Panc1 (cell line): Measurements from ENCODE around the gene PSMB7. TPM values are rescaled to one million over a fixed set of nuclear protein-coding genes. Genes with fewer than 3 reads are reported as not detected.

Source experiments
- ATAC-seq: fragments of 200-7000 bp; cut with Tn5 transposase; 2 replicates; pipeline ENCODE4 v1.9.1; 2020; ENCODE audit warnings: mild to moderate bottlenecking, moderate library complexity
- BruUV-seq: library from RNA; stranded (reverse); fragments of 400-500 nt; replicated peaks from 2 replicates; lab custom pipeline; 2021; lab: Mats Ljungman, UMichigan
- CTCF ChIA-PET: fragments of 300-600 bp; sonication (Branson Sonifier 250); formaldehyde crosslinking; loops from one replicate; lab custom pipeline; 2022; ENCODE audit warnings: antibody characterized with exemption; lab: Charles Lee
- POLR2A ChIA-PET: fragments of 300-600 bp; sonication (Branson Sonifier 250); formaldehyde crosslinking; loops from one replicate; lab custom pipeline; 2022; ENCODE audit warnings: antibody characterized with exemption; lab: Charles Lee
- DNase-seq: peaks from one replicate; pipeline ENCODE4 v3.0.0-alpha.2; 2010; ENCODE audit warnings: low read depth, low spot score
- H3K27ac ChIP-seq: 2 replicates; pipeline ENCODE4 v1.5.1; 2011; ENCODE audit warnings: mild to moderate bottlenecking, low read length, inconsistent platforms
- H3K27me3 ChIP-seq: fragments of 200-500 bp; sonication (Bioruptor generic); 2 replicates; pipeline ENCODE4 v1.6.0; 2014; ENCODE audit warnings: low read length, inconsistent platforms; ENCODE audit not compliant: control insufficient read depth, insufficient read depth
- H3K36me3 ChIP-seq: fragments of 200-500 bp; sonication (Bioruptor generic); 2 replicates; pipeline ENCODE4 v1.5.1; 2014; ENCODE audit warnings: inconsistent platforms, mild to moderate bottlenecking, low read length, moderate library complexity; ENCODE audit not compliant: control insufficient read depth, insufficient read depth
- H3K4me1 ChIP-seq: 2 replicates; pipeline ENCODE4 v1.5.1; 2011; ENCODE audit warnings: inconsistent platforms, mild to moderate bottlenecking, low read length, moderate library complexity; ENCODE audit not compliant: control insufficient read depth, insufficient read depth
- H3K4me3 ChIP-seq, 2 experiments: 2 replicates each; pipeline ENCODE4 v1.5.1; 2011 to 2012; ENCODE audit warnings: low read depth in 2 of 2, low read length in 2 of 2, mild to moderate bottlenecking in 2 of 2, inconsistent platforms in 1 of 2, moderate library complexity in 1 of 2
- H3K9me3 ChIP-seq: fragments of 200-500 bp; sonication (Bioruptor generic); 2 replicates; pipeline ENCODE4 v1.5.1; 2014; ENCODE audit warnings: low read depth, mild to moderate bottlenecking, inconsistent platforms, low read length, moderate library complexity; ENCODE audit not compliant: control insufficient read depth, insufficient read depth
- POLR2AphosphoS5 ChIP-seq: IDR thresholded peaks from 2 replicates; pipeline ENCODE4 v1.6.1; 2012; ENCODE audit warnings: mild to moderate bottlenecking, low read depth, low read length, moderate library complexity
- SIN3A ChIP-seq: IDR thresholded peaks from 2 replicates; pipeline ENCODE4 v1.6.1; 2012; ENCODE audit warnings: low read depth, mild to moderate bottlenecking, low read length, moderate library complexity, borderline replicate concordance; ENCODE audit not compliant: insufficient read depth
- TCF7L2 ChIP-seq: IDR thresholded peaks from 2 replicates; pipeline ENCODE4 v1.6.1; 2011; ENCODE audit warnings: mild to moderate bottlenecking, low read depth, low read length, inconsistent platforms
- in situ Hi-C: cut with HindIII; loops from 2 replicates; pipeline ENCODE4 v1.10.0; 2016; ENCODE audit warnings: low sequenced_read_pairs, low pct_unique_long_range_greater_than_20kb
- intact Hi-C: fragments of 100-400 bp; cut with micrococcal nuclease; formaldehyde crosslinking; loops from one replicate; pipeline ENCODE4 v1.10.0; 2022; ENCODE audit not compliant: unreplicated experiment
- total RNA-seq: library from RNA; stranded (reverse); gene quantifications from one replicate; pipeline ENCODE4 v1.2.1, GENCODE V29; 2021; ENCODE audit not compliant: unreplicated experiment
- TF ChIP-seq, protein P1 (sequence below), 2 experiments: IDR thresholded peaks; 2 replicates each; pipeline ENCODE4 v1.6.1; 2011 to 2012; ENCODE audit warnings: low read depth in 2 of 2, control low read depth in 1 of 2, low read length in 1 of 2, mild to moderate bottlenecking in 1 of 2, moderate library complexity in 1 of 2; ENCODE audit not compliant: insufficient read depth in 1 of 2
- TF ChIP-seq, protein P2 (sequence below): fragments of 450-650 bp; IDR thresholded peaks from 2 replicates; pipeline ENCODE4 v1.5.1; 2017; ENCODE audit warnings: mild to moderate bottlenecking

Gene PSMB7
- total RNA-seq, 1 experiment from 2014 or later: 167 TPM

DNA sequence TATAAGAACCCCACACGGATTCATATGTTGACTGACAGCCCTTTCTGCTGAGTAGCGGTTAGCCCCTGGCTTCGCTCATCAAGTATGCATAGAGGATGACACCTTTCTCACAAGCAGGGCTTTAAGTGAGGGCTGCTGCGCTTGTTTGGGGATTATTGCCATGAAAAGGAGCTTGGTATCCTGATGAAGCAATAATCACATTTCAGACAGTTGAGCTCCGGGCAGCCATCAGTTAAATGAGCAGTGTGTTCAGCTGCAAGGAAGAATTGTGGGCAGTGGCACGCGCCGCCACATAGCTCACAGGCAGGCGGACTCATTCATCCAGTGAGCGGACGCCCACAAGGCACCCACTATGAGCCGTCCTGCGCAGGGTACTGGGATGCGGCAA, 79.9 kb downstream of the PSMB7 start:
- ATAC-seq (no peak), DNase-seq (no peak)
- H3K27ac ChIP-seq: no peak overlapping the region
- 0 out of 2 replicates have a peak, but pooled peaks cover 2% of the 10 kb centered on the region for H3K36me3 ChIP-seq
- no peaks in the 10 kb centered on the region for H3K9me3 ChIP-seq
- in situ Hi-C loops: no loop called here
- intact Hi-C loops: no loop called here
- no peaks in the 10 kb centered on the region for H3K27me3 ChIP-seq
- ChIA-PET POLR2A (no interaction called here), CTCF (no interaction called here)
- no peak overlapping the region for H3K4me3 ChIP-seq
- TF ChIP-seq POLR2AphosphoS5: no peak
- TF ChIP-seq TCF7L2: no peak
- TF ChIP-seq, protein P1, sequence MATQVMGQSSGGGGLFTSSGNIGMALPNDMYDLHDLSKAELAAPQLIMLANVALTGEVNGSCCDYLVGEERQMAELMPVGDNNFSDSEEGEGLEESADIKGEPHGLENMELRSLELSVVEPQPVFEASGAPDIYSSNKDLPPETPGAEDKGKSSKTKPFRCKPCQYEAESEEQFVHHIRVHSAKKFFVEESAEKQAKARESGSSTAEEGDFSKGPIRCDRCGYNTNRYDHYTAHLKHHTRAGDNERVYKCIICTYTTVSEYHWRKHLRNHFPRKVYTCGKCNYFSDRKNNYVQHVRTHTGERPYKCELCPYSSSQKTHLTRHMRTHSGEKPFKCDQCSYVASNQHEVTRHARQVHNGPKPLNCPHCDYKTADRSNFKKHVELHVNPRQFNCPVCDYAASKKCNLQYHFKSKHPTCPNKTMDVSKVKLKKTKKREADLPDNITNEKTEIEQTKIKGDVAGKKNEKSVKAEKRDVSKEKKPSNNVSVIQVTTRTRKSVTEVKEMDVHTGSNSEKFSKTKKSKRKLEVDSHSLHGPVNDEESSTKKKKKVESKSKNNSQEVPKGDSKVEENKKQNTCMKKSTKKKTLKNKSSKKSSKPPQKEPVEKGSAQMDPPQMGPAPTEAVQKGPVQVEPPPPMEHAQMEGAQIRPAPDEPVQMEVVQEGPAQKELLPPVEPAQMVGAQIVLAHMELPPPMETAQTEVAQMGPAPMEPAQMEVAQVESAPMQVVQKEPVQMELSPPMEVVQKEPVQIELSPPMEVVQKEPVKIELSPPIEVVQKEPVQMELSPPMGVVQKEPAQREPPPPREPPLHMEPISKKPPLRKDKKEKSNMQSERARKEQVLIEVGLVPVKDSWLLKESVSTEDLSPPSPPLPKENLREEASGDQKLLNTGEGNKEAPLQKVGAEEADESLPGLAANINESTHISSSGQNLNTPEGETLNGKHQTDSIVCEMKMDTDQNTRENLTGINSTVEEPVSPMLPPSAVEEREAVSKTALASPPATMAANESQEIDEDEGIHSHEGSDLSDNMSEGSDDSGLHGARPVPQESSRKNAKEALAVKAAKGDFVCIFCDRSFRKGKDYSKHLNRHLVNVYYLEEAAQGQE (IDR thresholded peaks at IDR 0.05; ENCODE audit: insufficient read depth in 1 of 2, low read depth in 2 of 2, low read length in 1 of 2): no peak
- TF ChIP-seq, protein P2, sequence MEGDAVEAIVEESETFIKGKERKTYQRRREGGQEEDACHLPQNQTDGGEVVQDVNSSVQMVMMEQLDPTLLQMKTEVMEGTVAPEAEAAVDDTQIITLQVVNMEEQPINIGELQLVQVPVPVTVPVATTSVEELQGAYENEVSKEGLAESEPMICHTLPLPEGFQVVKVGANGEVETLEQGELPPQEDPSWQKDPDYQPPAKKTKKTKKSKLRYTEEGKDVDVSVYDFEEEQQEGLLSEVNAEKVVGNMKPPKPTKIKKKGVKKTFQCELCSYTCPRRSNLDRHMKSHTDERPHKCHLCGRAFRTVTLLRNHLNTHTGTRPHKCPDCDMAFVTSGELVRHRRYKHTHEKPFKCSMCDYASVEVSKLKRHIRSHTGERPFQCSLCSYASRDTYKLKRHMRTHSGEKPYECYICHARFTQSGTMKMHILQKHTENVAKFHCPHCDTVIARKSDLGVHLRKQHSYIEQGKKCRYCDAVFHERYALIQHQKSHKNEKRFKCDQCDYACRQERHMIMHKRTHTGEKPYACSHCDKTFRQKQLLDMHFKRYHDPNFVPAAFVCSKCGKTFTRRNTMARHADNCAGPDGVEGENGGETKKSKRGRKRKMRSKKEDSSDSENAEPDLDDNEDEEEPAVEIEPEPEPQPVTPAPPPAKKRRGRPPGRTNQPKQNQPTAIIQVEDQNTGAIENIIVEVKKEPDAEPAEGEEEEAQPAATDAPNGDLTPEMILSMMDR: no peak
- TF ChIP-seq SIN3A: no peak
- BruUV-seq: no TSS peak
- H3K4me1 ChIP-seq: no peaks in the 10 kb centered on the region

DNA sequence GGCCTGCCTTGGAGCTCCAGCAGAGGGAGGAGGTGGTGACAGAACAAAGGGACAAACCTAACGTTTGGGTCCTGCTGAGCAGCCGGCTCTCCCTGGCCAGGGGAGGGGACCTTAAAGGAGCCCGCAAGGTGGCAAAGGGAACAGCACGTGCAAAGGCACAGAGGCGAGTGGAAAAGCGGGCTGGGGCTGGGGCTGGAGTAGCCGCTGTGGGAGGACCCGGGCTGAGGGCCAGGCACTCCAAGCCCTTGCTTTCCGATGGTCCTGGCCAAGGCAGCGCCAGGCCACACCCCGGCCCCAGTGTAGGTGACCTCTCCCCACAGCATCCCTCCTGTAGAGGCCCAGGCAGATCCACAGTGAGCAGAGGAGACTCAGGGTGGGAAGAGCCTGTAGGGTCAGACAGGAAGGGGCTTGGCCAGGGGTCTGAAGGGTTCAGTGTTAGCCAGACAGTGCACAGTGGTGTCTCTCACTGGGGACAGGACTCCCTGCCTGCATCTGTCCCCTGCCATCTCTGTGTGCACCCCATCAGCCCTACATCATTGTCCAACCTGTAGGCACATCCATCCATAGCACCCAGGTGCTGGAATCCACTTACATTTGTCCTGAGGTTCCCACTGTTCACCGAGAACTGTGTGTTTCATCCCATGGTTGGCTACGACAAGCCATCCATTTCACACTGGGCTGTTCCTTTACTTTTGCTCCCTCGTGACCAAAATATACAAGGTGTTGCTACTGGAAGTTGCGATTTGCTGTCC, 80.5 kb downstream of the PSMB7 start:
- TF ChIP-seq SIN3A: no peak
- TF ChIP-seq TCF7L2: no peak
- TF ChIP-seq, protein P1 (IDR thresholded peaks at IDR 0.05; ENCODE audit: insufficient read depth in 1 of 2, low read depth in 2 of 2, low read length in 1 of 2): no peak
- TF ChIP-seq POLR2AphosphoS5: no peak
- TF ChIP-seq, protein P2: no peak
- ChIA-PET POLR2A (no interaction called here), CTCF (no interaction called here)
- BruUV-seq: no TSS peak
- H3K36me3 ChIP-seq: 0 out of 2 replicates have a peak, but pooled peaks cover 2% of the 10 kb centered on the region
- no peak overlapping the region for H3K27ac ChIP-seq
- H3K4me3 ChIP-seq: no peak overlapping the region
- H3K9me3 ChIP-seq: no peaks in the 10 kb centered on the region
- in situ Hi-C loops (no loop called here), intact Hi-C loops (no loop called here)
- no peaks in the 10 kb centered on the region for H3K27me3 ChIP-seq
- H3K4me1 ChIP-seq: no peaks in the 10 kb centered on the region
- DNase-seq: no peak
- ATAC-seq: no peak
